Glutamatergic neuron (in vitro differentiated cells): ENCODE measurements around the gene LRRC2. TPM values are rescaled to one million over a fixed set of nuclear protein-coding genes. Genes with fewer than 3 reads are reported as not detected.

Experiments
- DNase-seq: peaks from one replicate; pipeline ENCODE4 v3.0.0; 2022
- H3K27ac Mint-ChIP-seq: one replicate; pipeline ENCODE4 v1.8.0; 2020; ENCODE audit warnings: mild to moderate bottlenecking, mixed read lengths, inconsistent platforms; ENCODE audit not compliant: unreplicated experiment
- H3K27me3 Mint-ChIP-seq: one replicate; pipeline ENCODE4 v1.8.0; 2020; ENCODE audit warnings: mild to moderate bottlenecking, moderate library complexity, mixed read lengths, inconsistent platforms; ENCODE audit not compliant: unreplicated experiment
- H3K36me3 Mint-ChIP-seq: one replicate; pipeline ENCODE4 v1.8.0; 2020; ENCODE audit warnings: mild to moderate bottlenecking, mixed read lengths, inconsistent platforms; ENCODE audit not compliant: unreplicated experiment
- H3K4me1 Mint-ChIP-seq: one replicate; pipeline ENCODE4 v1.8.0; 2020; ENCODE audit warnings: mild to moderate bottlenecking, low read depth, mixed read lengths, inconsistent platforms; ENCODE audit not compliant: unreplicated experiment
- H3K4me3 Mint-ChIP-seq: one replicate; pipeline ENCODE4 v1.8.0; 2020; ENCODE audit warnings: mild to moderate bottlenecking, mixed read lengths, inconsistent platforms; ENCODE audit not compliant: unreplicated experiment
- H3K9me3 Mint-ChIP-seq: one replicate; pipeline ENCODE4 v1.8.0; 2020; ENCODE audit warnings: mild to moderate bottlenecking, moderate library complexity, mixed read lengths, inconsistent platforms; ENCODE audit not compliant: unreplicated experiment
- total RNA-seq: library from RNA; stranded (reverse); fragmentation: NEBNext Ultra II Directional; extraction: Animal tissue kit (Norgen Biotek cat#: 25700); gene quantifications from one replicate; pipeline ENCODE4 v1.2.1, GENCODE V29; 2021; ENCODE audit not compliant: unreplicated experiment
- TF ChIP-seq, protein P1 (sequence below): fragments of 200-600 bp; sonication (generic); IDR thresholded peaks from one replicate; pipeline ENCODE4 v1.5.0; 2021; ENCODE audit not compliant: partially characterized antibody, unreplicated experiment

The LRRC2 gene
- total RNA-seq, 1 donor from 2014 or later: not detected

DNA sequence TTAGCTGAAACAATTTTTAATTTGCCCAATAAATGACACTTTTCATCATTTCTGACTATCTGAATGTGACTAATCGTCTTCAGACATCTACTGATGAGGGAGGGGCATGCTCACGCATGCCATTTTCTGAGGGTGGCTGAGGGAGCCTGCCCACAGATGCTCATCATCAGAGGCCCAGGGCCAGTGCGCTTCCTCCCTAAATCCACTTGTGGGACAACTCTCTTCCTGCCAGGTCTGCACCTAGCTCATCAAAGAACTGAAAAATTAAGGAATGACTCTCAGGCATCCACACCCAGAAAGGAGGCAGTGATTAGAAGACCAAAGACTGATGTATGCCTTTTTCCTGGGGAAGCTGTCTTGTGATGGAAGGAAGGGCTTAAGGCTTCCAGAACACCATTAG is 45.6 kb downstream of the LRRC2 start:
- no peak overlapping the region for H3K27ac Mint-ChIP-seq
- peaks cover 2% of the 10 kb centered on the region for H3K9me3 Mint-ChIP-seq
- no peaks in the 10 kb centered on the region for H3K27me3 Mint-ChIP-seq
- no peak for DNase-seq
- TF ChIP-seq, protein P1, sequence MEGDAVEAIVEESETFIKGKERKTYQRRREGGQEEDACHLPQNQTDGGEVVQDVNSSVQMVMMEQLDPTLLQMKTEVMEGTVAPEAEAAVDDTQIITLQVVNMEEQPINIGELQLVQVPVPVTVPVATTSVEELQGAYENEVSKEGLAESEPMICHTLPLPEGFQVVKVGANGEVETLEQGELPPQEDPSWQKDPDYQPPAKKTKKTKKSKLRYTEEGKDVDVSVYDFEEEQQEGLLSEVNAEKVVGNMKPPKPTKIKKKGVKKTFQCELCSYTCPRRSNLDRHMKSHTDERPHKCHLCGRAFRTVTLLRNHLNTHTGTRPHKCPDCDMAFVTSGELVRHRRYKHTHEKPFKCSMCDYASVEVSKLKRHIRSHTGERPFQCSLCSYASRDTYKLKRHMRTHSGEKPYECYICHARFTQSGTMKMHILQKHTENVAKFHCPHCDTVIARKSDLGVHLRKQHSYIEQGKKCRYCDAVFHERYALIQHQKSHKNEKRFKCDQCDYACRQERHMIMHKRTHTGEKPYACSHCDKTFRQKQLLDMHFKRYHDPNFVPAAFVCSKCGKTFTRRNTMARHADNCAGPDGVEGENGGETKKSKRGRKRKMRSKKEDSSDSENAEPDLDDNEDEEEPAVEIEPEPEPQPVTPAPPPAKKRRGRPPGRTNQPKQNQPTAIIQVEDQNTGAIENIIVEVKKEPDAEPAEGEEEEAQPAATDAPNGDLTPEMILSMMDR: no peak
- no peak overlapping the region for H3K4me3 Mint-ChIP-seq
- H3K4me1 Mint-ChIP-seq: peaks cover 2% of the 10 kb centered on the region
- H3K36me3 Mint-ChIP-seq: no peaks in the 10 kb centered on the region

DNA sequence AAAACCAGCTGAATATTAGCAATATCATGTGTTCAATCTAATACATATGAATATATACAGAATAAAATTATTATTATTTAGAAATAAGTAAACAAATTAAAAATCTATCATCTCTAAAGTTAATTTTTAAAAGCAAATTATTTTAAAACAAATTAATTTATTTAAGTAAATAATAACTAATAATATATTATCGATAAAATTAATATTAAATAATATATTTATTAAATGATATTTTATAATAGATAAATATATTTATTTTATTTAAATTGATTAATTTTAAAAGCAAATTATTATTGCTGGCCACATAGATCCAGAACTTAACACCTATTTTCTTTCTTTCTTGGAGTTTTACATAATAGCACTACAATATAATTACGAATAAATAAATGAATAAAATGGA is 46.1 kb downstream of the LRRC2 start:
- TF ChIP-seq, protein P1: no peak
- Mint-ChIP-seq H3K4me3 (no peak overlapping the region), H3K27ac (no peak overlapping the region), H3K9me3 (peaks cover 2% of the 10 kb centered on the region), H3K36me3 (no peaks in the 10 kb centered on the region), H3K27me3 (no peaks in the 10 kb centered on the region), H3K4me1 (peaks cover 2% of the 10 kb centered on the region)
- no peak for DNase-seq

DNA sequence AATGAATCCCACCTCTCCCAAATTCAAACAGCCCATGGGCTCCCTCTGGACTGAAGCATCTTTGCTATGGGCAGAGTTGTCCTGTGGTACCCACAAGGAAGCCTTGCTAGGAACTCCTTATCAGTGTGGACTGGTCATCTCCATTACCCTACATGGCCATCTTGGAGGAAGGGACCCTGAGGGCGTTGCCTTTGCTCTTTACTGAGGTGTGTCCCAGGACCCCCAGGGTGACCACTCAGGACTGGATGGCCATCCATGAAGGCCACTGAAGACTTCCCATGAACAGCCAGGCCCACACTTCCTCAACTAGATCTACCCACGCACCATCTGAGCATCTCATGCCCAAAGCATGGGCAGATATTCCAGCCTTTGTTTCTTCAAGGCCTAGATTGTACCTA is 48.3 kb downstream of the LRRC2 start:
- TF ChIP-seq, protein P1: no peak
- DNase-seq: no peak
- no peak overlapping the region for H3K27ac Mint-ChIP-seq
- H3K4me3 Mint-ChIP-seq: no peak overlapping the region
- H3K36me3 Mint-ChIP-seq: no peaks in the 10 kb centered on the region
- peaks cover 2% of the 10 kb centered on the region for H3K9me3 Mint-ChIP-seq
- H3K4me1 Mint-ChIP-seq: no peaks in the 10 kb centered on the region
- H3K27me3 Mint-ChIP-seq: no peaks in the 10 kb centered on the region

DNA sequence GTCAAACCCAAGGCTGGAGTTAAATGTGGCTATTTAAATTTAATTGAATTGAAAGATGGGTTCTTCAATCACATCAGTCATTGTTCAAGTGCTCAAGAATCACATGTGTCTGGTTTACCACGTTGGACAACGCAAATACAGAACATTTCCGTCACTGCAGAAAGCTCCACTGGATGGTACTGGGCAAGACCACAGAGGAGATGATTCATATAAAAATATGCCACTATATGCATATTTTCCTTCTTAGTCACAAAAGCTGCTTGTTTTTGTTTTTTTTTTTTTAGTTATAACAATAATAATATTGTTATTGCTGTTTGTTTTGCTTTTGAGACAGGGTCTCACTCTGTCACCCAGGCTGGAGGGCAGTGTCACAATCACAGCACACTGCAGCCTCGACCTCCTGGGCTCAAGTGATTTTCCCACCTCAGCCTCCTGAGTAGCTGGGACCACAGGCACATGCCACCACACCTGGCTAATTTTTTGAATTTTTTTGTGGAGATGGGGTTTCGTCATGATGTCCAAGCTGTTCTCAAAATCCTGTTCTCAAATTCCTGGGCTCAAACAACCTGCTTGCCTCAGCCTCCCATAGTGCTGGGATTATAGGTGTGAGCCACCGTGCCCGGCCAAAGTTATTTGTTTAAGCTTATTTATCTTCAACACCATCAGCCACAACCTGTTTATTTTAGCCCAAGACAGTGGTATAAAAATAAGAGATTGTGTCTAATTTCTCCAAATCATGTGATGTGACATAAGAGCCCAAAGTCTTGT is 48.9 kb downstream of the LRRC2 start:
- Mint-ChIP-seq H3K36me3 (no peaks in the 10 kb centered on the region), H3K4me1 (no peaks in the 10 kb centered on the region), H3K4me3 (no peak overlapping the region), H3K27me3 (no peaks in the 10 kb centered on the region), H3K9me3 (peaks cover 2% of the 10 kb centered on the region), H3K27ac (no peak overlapping the region)
- no peak for DNase-seq
- TF ChIP-seq, protein P1: no peak

DNA sequence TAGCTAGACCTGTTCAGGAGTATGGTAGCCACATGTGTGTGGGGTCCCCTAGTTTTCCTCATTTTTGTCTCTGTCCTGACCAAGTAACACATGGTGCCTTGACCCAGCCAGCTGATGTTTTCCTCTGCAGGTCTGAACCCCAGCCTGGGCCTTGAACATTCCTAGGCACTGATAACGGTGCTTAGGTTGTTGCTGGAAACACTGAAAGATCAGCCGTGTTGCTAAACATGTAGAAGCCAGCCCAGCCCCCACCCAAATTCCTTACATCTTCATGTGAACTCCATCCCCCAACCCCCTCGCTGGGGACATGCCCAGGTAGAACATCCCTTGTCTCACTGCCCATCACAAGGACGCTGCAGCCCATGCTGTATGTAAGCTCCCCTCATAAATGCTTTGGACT is 49.6 kb downstream of the LRRC2 start:
- no peaks in the 10 kb centered on the region for H3K36me3 Mint-ChIP-seq
- H3K9me3 Mint-ChIP-seq: peaks cover 2% of the 10 kb centered on the region
- TF ChIP-seq, protein P1: no peak
- H3K4me3 Mint-ChIP-seq: no peak overlapping the region
- no peaks in the 10 kb centered on the region for H3K27me3 Mint-ChIP-seq
- H3K4me1 Mint-ChIP-seq: no peaks in the 10 kb centered on the region
- no peak overlapping the region for H3K27ac Mint-ChIP-seq
- DNase-seq: no peak
